Measurements from ENCODE around the gene AHCYL1.
"Not testable (repeated sequence)": the region's sequence is repeated elsewhere in the genome, so short reads cannot be mapped to it uniquely, and the experiment has no call there.

AHCYL1 gene

DNA sequence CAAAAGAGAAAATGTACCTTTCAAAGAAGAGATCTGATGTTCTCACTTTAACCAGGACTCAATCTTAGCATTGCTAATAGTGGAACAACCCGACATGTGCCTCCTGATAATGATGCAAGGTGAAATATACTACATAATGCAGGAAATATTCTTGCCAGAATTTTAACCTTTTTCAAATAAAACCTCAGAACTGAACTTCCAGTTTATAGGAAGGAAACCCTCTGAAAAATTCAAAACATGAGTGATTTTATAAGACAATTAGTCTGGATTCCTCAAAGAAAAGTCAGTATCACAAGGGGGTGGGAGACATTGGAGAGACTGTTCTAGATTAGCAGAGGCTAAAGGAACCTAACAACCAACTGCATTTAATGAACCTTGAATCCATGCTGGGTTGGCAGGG lies 18.1 kb downstream of the AHCYL1 start:
- no peak for DNase-seq

DNA sequence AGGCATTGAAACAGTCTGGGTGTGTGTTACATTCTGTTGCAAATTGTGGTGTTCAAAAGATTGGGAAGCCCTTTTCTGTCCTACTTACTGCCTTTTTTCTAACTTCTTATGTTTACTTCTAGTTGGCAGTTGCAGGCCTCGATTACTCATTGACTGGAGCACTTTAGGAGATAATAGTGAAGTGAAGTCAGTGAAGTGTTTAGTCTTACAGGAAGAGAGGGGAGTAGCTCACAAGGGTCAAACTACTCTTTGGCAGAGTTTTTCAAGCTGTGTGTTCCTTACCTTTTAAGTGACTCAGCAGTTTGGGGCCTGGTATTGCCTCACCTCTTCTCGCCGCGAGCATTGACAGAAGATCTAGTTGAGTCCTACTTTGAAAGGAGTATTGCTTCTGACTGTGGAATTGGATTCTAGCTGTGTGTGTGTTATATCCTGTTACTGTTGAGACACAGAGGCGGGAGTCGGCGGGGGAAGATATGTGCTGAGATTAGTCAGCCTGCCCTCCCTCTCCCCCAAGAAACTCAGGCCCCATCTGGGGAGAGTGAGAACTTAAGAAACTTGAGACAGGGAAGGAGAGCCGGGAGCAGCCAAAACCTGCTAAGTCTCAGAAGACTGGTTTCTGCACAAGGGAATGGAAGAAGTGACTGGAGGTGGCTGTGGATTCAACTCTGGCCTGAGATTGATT lies 19.3 kb downstream of the AHCYL1 start:
- DNase-seq = peak; percentile 76

DNA sequence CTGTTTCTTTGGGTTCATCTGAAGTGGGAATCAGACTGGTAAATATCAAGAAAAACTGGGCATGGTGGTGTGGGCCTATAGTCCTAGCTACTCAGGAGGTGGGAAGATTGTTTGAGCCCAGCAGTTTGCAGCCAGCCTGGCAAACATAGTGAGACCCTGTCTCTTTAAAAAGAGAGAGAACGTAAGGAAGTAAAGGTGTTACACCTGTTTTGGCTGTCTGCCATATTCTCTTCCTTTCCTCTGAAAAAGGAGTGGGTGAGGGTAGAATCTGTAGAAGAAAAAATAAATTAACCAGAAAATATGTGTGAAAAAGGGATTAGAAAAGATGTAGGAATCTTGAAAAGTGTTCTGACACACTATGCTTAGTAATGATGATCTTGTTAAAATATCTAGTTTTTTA lies 20.0 kb downstream of the AHCYL1 start:
- no peak for DNase-seq

DNA sequence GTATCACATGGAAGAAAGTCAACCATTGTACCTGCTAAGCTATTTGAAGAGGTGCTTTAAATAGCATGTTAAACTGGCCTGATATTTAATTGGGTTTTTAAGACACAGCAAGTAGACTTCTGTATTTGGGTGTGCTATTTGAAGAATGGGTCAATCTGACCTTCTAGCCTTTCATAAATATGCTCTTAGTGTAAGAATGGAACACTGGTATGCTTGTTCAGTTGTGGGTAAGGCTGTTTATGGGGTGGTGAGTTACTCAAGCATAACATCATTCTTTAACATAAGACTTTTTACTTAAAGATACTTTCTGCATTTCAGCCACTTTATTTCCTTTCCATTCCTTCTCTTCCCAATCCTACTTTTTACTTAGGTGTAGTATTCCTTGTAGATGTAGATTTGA lies 21.4 kb downstream of the AHCYL1 start:
- DNase-seq = no peak

DNA sequence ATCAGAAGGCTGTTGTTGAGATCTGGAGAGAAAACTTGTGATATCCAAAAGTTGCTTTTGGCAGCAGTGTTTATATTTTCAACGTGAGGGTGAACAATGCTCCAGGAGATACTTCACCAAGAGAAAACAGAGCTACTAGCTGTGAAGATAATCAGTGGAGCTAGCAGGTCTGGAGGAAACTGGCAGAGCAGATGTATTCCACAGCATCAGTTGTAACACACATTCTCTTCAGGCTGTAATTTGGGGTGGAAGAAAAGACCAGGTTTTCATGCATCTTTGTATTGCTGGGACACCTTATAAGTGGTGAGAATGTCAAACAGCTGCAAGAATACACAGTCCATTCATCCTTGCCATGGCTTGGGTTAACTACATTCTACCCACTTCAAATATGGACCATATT lies 22.0 kb downstream of the AHCYL1 start:
- DNase-seq = no peak

DNA sequence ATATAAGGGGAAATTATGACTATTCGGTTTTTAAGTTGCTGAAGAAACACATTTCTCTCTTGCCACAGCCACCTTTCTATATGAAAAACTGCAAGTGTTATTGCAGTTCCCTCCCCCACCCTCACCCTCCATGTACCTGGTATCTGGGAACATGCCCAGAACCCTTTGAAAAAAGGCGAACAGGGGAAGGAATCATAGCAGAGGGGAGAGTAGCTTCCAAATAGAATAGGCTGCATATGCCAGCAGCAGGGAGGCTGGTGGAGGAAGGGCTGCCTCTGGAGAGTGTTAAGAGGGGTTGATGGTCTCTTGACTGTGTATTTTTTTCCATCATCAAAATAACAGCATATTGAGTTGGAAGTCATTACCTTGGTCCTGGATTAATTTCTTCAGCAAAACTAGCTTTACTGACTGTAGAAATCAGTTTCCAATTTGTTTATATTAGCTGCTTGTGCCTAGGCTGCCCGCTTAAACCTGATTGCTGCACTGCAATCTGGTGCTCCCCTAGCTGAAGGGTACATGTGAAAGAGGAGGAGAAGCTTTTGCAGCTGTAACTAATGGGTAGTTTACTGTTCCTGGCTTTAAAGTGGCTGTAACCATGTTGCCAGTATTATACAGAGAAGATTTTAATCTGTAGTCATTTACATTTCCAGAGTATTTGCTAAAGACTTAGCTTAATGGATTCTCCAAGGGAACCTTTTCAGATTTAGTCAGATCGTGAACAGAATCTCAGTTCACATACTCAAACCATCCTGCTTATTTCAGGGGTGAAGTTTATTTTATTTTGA lies 22.7 kb downstream of the AHCYL1 start:
- no peak for DNase-seq

DNA sequence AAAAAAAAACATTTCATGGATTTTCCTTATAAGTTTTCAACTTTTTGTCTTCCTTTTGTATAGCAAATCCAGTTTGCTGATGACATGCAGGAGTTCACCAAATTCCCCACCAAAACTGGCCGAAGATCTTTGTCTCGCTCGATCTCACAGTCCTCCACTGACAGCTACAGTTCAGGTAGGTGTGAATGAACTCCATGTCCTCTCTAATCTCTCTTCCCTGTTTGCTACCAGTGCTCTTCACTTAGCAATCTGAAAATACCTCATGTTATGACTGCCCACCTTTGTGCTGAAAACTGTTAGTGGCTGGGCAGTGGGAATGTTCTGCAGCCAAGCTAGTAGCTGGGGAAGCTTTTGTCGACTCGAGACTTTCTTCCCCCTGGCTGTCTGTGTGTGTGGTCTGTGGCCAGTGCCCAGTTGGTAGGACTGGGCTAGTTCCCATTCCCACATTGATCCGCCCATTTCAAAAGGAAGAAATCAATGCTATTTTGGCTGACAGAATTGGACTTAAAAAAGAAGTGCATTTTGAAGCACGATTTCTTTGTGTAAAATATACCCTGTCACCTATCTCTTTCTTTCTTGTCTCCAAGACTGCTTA lies 24.5 kb downstream of the AHCYL1 start:
- no peak for DNase-seq

DNA sequence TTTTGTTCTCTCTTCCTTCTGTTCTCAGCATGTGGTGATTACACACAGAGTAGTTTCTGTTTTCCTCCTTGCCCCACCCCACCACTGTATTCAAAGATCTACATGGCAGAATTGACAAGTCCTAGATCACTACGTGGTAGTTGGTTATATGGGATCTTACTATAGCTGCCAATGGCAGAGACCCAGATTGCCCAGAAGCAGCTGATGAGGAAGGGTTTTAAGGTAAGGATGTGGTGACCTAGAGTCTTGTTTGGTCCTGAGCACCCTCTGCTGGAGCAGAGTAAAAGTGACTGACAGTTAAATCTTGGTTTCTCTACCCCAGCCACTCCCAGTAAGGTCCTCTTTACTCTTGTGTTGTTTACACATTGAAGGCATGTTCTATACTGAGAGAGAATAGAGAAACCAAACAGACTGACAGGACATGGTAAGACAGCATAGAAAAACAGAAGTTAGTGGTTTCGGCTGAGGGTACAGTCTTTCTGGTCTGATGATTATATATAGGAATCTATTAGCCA lies 27.0 kb downstream of the AHCYL1 start:
- peak; percentile 51 for DNase-seq

DNA sequence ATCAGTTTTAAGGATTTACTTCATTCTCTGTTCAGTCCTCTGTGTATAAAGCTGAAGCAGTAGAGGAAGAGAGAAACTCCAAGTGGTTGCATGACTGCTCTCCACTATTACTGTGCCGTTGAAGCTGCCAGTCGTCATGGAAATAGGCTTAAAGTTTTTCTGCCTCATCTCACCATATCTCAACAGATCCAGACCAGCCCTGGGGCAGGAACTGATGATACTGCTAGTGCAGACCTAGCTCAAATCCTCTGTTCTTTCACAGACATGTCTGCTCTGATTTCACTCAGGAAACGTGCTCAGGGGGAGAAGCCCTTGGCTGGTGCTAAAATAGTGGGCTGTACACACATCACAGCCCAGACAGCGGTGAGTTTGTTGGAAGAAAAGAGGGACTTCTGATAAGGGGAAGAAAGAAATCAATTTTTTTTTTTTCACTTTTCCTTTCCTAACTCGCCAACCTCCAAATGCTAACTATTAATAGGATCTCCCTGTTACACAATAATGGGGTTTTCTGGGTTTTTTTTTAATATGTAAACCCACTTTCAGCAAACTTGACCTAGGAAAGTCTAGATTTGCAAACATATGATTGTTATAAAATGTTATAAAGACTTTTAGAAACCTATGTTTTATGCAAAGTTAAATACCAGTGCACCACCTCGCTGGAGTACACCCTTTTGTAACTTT lies 27.7 kb downstream of the AHCYL1 start:
- no peak for DNase-seq

DNA sequence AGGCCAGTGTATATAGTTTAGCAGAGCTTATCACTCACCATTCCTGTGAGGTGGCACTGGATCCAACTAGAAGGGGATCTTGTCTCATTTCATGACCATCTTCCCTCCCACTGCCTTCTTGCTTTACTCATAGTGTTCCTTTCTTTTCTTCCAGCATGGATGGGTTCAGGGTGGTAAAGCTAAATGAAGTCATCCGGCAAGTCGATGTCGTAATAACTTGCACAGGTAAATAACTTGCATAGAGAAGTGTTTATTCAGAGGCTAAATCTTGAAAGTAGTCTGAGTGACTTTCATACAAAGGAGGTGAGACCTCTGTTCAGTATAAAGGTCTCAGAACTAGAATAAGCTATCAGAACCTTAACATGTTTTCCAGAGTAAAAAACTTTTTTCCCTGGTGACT lies 33.2 kb downstream of the AHCYL1 start:
- no peak for DNase-seq

DNA sequence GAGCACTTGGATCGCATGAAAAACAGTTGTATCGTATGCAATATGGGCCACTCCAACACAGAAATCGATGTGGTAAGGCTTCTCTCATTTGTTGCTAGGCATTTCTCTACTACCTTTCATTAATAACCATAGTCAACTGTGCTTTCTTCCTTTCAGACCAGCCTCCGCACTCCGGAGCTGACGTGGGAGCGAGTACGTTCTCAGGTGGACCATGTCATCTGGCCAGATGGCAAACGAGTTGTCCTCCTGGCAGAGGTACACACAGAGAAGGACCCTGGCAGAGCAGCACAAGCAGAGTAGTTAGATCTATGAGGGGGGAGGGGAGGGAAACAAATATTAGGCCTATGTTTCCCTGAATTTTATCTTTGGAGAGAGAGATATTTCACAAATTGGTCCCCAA lies 33.8 kb downstream of the AHCYL1 start:
- DNase-seq = no peak

DNA sequence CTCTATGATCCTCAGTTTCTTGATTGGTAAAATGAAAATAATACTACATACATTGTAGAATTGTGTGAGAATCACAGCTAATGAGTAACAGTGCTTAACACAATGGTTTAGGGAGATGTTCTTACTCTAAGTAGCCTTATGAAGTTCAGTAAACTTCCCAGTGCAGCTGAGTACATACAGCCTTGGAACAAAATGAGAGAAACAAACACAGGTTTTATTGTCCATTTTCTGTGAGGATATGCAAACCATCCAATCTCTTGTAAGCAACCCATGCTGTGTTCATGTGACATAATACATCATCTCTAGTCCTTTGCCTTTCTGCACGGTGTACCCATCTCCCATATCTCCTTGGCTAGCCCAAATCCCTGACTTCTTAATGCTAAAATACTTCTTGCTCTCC lies 35.2 kb downstream of the AHCYL1 start:
- no peak for DNase-seq

DNA sequence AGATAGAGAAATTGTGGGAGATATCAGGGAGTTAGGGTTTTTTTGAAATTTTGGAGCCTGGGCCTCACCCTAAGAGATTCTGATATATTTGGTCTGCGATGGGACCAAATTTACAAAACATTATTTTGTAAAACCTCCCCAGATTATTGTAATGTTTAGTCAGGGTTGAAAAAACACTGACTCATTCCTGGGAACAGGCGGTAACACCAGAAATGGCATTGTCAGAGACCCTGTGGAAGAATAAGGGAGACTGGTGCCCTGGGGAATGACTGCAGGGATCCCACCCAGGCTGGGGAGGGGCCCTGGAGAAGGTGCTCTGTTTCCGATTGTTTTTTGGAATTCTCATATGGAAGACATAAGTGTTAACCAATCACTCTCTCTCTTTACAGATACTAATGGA lies 36.7 kb downstream of the AHCYL1 start:
- no peak for DNase-seq

DNA sequence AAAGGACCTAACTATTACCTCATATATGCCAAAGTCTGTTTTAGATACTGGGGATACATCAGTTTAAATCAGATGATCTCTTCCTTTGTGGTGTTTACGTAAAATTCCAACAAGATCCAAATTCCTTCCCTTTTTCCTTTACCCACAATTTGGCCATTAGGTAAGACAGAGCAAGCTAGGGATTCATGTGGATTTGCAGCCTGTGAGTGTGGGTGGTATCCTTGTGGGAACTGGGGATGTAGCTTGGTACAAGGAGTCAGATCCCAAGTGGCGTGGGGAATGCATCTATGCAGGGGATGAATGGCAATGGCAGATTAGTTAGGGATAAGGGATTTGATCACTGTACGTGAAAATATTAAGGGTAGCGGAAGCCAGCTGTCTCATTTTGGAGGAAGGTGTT lies 40.0 kb downstream of the AHCYL1 start:
- DNase-seq = no peak

DNA sequence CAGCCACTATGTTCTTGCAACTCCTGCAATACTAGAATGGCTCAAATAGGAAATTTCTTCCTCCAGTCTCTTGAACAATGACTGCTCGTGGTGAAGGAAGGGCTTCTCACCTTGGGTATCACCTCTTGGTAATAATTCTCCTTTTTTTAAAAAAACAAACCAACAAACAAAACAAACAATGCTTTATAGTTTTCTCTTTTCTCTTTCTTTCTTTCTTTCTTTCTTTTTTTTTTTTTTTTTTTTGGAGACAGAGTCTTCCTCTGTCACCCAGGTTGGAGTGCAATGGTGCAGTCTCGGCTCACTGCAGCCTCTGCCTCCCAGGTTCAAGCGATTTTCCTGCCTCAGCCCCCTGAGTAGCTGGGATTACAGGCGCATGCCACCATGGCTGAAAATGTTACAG lies 46.1 kb downstream of the AHCYL1 start:
- DNase-seq = not testable (repeated sequence)

DNA sequence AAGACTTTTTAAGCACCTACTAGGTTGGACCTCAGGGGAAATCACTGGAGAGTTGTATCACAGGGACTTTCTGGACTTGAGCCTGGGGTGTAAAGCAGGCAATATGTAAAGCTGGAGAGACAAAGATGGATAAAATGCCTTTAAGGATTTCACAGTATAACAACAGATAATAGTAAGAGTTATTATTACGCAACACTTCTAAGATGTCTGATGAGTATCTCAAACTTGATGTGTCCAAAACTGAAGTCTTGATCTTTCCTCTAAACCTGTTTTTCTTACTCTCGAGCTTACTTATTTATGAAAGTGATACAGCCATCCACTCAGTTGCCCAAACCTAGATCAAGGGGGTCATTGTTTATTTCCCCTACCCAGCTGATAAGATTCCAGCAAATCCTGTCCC lies 47.8 kb downstream of the AHCYL1 start:
- no peak for DNase-seq

DNA sequence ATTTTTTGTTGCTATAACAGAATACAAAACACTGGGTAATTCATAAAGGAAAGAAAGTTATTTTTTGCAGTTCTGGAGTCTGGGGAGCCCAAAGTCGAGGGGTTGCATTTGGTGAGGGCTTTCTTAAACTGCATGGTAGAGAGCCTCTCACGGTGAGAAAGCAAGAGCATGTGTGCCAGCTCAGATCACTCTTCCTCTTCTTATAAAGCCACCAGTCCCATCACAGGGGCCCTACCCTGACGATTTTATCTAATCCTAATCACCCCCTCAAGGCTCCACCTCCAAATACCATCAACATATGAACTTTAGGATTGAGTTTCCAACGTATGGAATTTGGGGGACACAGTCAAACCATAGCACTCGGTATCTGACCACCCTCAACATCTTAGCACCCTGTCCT lies 48.9 kb downstream of the AHCYL1 start:
- DNase-seq = no peak

DNA sequence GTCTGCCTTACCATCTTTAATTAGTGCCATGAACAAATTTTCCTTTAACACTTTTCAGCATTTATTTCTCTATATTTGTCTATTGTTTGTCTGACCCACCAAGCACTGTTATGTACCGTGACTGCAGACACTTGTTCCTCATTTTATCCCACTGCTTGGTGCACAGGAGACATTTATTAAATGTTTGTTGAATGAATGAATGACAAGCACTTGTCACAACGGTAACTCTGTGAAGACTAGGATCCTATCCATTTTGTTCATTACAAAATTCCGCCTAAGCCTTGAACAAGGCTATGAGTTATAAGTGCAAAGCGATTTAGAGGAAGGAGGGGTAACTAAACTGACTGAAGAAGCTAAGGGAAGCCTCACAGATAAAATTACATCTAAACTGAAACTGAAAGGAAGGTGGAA lies 49.5 kb downstream of the AHCYL1 start:
- DNase-seq = no peak

DNA sequence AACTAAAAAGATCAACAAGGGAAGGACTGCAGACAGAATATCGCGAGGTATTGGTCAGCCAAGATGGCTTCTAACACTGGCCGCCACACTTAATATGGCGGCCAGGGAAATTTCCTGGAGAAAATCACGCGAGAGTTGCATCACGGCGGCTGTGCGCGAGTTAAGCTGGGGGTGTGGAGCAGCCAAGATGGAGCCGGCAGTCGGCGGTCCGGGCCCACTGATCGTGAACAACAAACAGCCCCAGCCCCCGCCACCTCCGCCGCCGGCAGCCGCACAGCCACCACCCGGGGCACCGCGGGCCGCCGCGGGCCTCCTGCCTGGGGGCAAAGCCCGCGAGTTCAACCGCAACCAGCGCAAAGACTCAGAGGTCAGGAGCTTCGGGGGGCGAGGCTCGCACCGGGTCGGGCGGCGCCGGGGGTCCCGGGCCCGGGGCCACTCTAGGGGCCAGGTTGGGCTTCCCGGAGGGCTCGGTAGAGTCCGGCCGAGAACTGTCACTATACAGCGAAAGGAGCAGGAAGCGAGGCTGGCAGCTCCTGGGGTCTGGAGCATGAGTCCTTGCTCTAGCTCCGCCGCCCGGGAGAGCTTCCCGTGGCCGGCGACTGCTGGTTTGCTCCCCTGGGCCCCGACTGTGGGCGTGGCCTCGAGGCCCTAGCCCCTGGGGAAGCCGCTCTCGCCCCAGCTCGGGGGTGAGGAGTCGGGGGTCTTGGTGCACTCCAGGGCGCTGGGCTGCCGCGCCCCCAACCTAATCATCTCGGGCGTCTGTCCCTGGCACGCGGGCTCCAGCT lies 50.1 kb downstream of the AHCYL1 start, which contains the start of gene STRIP1:
STRIP1 (plus strand) TSS at position 174 of the 785 bp plus-strand sequence; CDS start at position 188, 14 bp downstream.
- DNase-seq = peak; percentile 96

DNA sequence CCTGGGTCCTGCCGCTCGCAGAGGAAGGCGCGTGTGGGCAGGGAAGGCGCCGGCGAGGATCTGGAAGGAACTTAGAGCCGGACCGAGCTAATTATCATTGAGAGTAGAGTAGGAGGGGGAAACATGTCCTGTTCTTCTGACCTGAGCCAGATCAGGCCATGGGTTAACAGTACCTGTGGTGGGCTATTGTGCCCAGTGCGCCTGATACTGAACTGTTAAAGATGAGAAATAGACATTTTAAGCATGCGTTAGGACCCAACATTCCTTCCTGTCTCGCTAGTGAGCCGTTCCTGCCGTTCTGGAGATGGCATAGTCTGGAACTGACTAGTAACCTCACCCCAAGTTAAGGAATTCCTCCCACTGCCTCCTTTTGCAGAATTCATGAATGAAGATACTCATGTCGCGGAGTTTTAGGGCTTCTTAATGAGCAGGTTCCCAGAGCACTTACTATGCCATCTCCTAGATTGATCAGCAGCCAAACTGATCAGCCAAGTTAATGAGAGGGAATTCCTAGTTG lies 50.7 kb downstream of the AHCYL1 start:
- no peak for DNase-seq

DNA sequence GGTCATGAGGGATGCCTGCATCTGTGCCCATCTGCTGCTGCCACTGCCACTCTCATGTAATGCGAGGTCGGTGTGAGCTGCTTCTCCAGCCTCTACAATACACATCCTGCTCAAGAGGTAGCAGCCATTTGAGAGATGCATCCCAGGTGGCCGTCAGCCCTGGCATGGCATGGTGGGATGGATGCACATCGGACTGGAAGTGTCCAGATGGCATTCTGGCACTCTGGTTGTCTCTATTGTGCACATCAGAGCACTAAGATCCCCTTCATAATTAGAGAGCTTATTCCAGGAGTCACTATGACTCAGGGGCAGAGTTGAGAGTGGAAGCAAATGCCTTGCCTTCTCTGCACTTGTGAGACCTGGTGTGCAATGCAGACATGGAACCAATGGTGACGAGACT lies 53.7 kb downstream of the AHCYL1 start:
- DNase-seq = no peak

DNA sequence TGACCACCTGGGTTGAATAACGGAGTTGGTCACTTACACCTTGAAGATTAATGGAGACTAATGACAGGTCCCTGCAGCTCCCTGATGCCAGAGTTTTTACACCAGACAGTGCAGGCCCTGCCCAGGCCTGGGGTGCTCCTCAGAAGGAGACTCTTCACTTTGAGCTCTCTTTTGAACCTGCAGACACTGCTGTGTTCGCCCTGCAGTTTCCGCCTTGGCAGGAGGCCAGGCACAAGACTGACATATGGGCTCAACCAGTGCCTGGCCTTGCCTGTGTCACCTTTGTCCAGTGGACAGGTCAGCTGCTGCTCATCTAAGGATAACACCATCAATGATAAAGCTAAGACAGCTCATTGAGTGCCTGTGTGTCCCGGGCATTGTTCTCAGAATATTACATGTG lies 55.1 kb downstream of the AHCYL1 start:
- no peak for DNase-seq

Measured in activated CD4-positive, alpha-beta T cell treated with anti-CD3 and anti-CD28 coated beads, Interleukin-10, Interleukin-2, amounts not matched to agents 100 ng/mL and 50 ng/mL, durations not matched to agents 16 hours and 8 hours (primary cell).